AG04450 (cell line): ENCODE data around the gene GSE1. TPM values are rescaled to one million over a fixed set of nuclear protein-coding genes. Genes with fewer than 3 reads are reported as not detected.

Source experiments
- CTCF ChIA-PET: fragments of 300-600, 350-600 bp; formaldehyde crosslinking; extraction: SDS; loops from one replicate; lab custom pipeline; 2022; ENCODE audit warnings: antibody characterized with exemption, inconsistent platforms; lab: Charles Lee
- POLR2A ChIA-PET: fragments of 350-600 bp; formaldehyde crosslinking; extraction: SDS; loops from one replicate; lab custom pipeline; 2021; ENCODE audit warnings: antibody characterized with exemption, inconsistent platforms; lab: Yijun Ruan, JAX
- DNase-seq: peaks from one replicate; pipeline ENCODE4 v3.0.0-alpha.2; 2011; ENCODE audit warnings: low read depth, low spot score
- H3K27ac ChIP-seq: one replicate; pipeline ENCODE4 v1.5.1; 2012; ENCODE audit warnings: low read depth, low read length, control low read depth
- H3K27me3 ChIP-seq: one replicate; pipeline ENCODE4 v1.6.0; 2012; ENCODE audit warnings: low read length; ENCODE audit not compliant: control insufficient read depth, insufficient read depth
- H3K4me3 ChIP-seq: 2 replicates; pipeline ENCODE4 v1.5.1; 2011; ENCODE audit warnings: mild to moderate bottlenecking, low read depth, low read length, control low read depth
- H3K9me3 ChIP-seq: 2 replicates; pipeline ENCODE4 v1.5.1; 2012; ENCODE audit warnings: low read length; ENCODE audit not compliant: control insufficient read depth, insufficient read depth
- CTCF ChIP-seq: IDR thresholded peaks from 2 replicates; pipeline ENCODE4 v1.5.1; 2011; ENCODE audit warnings: low read depth, low read length, control low read depth, inconsistent platforms
- polyA plus RNA-seq: library from polyadenylated mRNA; depleted of rRNA; stranded (reverse); fragments of >200 nt; gene quantifications from 2 replicates; pipeline ENCODE4 v1.2.3, GENCODE V29; 2011

Gene GSE1
- polyA plus RNA-seq, 1 experiment: 18.2 TPM

GRCh38 chr16:85617948-85618347, 4.8 kb downstream of the GSE1 start:
- TF ChIP-seq CTCF: no peak
- POLR2A ChIA-PET: no interaction called here
- Histone ChIP-seq H3K27me3 (no peaks in the 10 kb centered on the region), H3K9me3 (no peaks in the 10 kb centered on the region; the same call in 1 of the 2 replicates), H3K27ac (no peak overlapping the region), H3K4me3 (no peak overlapping the region)
- CTCF ChIA-PET: interaction anchor here (0.8 to 3.1 kb wide), 4 partner anchors 197 to 365 kb away, joined by 3 to 25 read pairs (median 14); no protein-coding TSS in a partner anchor
- no peak for DNase-seq

- DNase-seq: no peak
- Histone ChIP-seq H3K9me3 (no peaks in the 10 kb centered on the region; the same call in 1 of the 2 replicates), H3K27me3 (no peaks in the 10 kb centered on the region), H3K4me3 (no peak overlapping the region), H3K27ac (no peak overlapping the region)
- TF ChIP-seq CTCF: no peak
- CTCF ChIA-PET: interaction anchor here (2.4 kb wide), 1 partner anchor 198 kb away, joined by 16 read pairs; no protein-coding TSS in a partner anchor
- POLR2A ChIA-PET: no interaction called here
Observed at GRCh38 chr16:85618521-85618920, 5.4 kb downstream of the GSE1 start.

GRCh38 chr16:85619101-85619891, 6.2 kb downstream of the GSE1 start:
- CTCF ChIA-PET: interaction anchor here (1.0 kb wide), 1 partner anchor 8 kb away, joined by 8 read pairs; no protein-coding TSS in a partner anchor
- no peak for TF ChIP-seq CTCF
- POLR2A ChIA-PET: no interaction called here
- H3K27ac ChIP-seq: no peak overlapping the region
- no peak for DNase-seq
- H3K27me3 ChIP-seq: no peaks in the 10 kb centered on the region
- no peaks in the 10 kb centered on the region; the same call in 1 of the 2 replicates for H3K9me3 ChIP-seq
- no peak overlapping the region for H3K4me3 ChIP-seq

- ChIA-PET POLR2A (no interaction called here), CTCF (interaction anchor here (1.0 kb wide), 1 partner anchor 9 kb away, joined by 8 read pairs; no protein-coding TSS in a partner anchor)
- DNase-seq: no peak
- no peak for TF ChIP-seq CTCF
- Histone ChIP-seq H3K4me3 (no peak overlapping the region), H3K9me3 (no peaks in the 10 kb centered on the region; the same call in 1 of the 2 replicates), H3K27me3 (no peaks in the 10 kb centered on the region), H3K27ac (no peak overlapping the region)
Observed at GRCh38 chr16:85620374-85620773, 7.3 kb downstream of the GSE1 start.
